Stimulated activated CD4-positive, alpha-beta T cell treated with anti-CD3 and anti-CD28 coated beads, Interleukin-1b, Interleukin-23, amount 100 ng/mL, for 4 hours (primary cell): Measurements from ENCODE around the gene CCDC170.

Experiments
- DNase-seq, 2 donors: peaks; one replicate each; pipeline ENCODE4 v3.0.0-alpha.2; 2020; ENCODE audit warnings: low read depth in 2 of 2

CCDC170 gene

GRCh38 chr6:151655099-151655498 lies 161.3 kb downstream of the CCDC170 start:
- DNase-seq, result no peak

- DNase-seq, result no peak
Measured at GRCh38 chr6:151656392-151656791, 162.6 kb downstream of the CCDC170 start.

GRCh38 chr6:151658091-151658490 lies 164.3 kb downstream of the CCDC170 start:
- no peak for DNase-seq

GRCh38 chr6:151659212-151659611 lies 165.4 kb downstream of the CCDC170 start:
- DNase-seq, result no peak

GRCh38 chr6:151661509-151661908 lies 167.7 kb downstream of the CCDC170 start:
- no peak for DNase-seq

GRCh38 chr6:151661928-151662327 lies 168.1 kb downstream of the CCDC170 start:
- no peak for DNase-seq

- DNase-seq, result no peak
Measured at GRCh38 chr6:151663559-151663958, 169.7 kb downstream of the CCDC170 start.

GRCh38 chr6:151664390-151664789 lies 170.6 kb downstream of the CCDC170 start:
- DNase-seq, result no peak

GRCh38 chr6:151665329-151665728 lies 171.5 kb downstream of the CCDC170 start:
- no peak for DNase-seq

- no peak for DNase-seq
Measured at GRCh38 chr6:151666526-151666925, 172.7 kb downstream of the CCDC170 start.

- no peak for DNase-seq
Measured at GRCh38 chr6:151669208-151669560, 175.4 kb downstream of the CCDC170 start.

GRCh38 chr6:151670116-151670515 lies 176.3 kb downstream of the CCDC170 start:
- DNase-seq, result no peak
